Amygdala (tissue), 56 donors: ENCODE results near the gene RALB.

Experiments
- DNase-seq, 56 donors: peaks; one replicate each; lab custom pipeline; 2025; lab: John Stamatoyannopoulos, UW

Gene RALB, protein sequence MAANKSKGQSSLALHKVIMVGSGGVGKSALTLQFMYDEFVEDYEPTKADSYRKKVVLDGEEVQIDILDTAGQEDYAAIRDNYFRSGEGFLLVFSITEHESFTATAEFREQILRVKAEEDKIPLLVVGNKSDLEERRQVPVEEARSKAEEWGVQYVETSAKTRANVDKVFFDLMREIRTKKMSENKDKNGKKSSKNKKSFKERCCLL

DNA sequence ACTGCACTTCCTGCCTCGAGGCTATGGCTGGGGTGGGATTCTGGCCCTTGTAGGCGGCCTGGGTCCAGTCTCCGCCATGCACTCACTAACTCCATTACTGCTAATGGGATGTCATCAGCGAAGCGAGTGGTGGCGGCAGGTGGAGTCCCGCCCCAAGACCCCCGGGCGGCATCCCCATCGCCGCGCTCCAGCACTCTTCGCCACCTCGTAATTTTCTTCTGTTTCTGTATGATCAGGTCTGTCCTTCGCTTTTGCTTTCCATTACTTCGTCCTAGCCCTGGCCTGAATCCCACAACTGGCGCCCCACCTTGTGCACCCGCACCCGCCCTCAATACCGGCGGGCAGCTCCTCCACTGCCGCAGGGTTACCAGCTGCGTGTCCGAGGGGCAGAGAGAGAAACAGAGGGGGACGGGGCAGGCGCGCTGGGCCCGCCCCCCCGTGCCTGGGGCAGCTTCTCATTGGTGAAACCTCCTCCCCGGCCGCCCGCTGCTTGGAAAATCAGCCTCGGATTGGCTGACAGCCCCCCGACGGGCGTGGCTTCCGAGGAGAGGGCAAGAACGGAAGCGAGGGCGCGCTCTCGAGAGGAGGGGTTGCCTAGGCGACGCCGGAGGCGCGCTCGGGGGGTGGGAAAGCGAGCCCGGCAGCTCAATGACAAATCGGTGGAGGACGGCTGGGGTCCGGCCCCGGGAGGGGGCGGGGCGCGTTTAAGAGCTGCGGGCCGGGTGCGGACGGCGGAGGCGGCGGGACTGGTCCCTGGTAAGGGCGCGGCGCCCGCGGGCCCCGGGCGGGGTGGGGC, at the start of gene RALB:
Gene RALB (plus strand): TSS at position 628 of the 796 bp plus-strand sequence. CDS start 25,813 bp downstream, outside the sequence.
- DNase-seq = peak; percentile 86 to 99 (median 98)

DNA sequence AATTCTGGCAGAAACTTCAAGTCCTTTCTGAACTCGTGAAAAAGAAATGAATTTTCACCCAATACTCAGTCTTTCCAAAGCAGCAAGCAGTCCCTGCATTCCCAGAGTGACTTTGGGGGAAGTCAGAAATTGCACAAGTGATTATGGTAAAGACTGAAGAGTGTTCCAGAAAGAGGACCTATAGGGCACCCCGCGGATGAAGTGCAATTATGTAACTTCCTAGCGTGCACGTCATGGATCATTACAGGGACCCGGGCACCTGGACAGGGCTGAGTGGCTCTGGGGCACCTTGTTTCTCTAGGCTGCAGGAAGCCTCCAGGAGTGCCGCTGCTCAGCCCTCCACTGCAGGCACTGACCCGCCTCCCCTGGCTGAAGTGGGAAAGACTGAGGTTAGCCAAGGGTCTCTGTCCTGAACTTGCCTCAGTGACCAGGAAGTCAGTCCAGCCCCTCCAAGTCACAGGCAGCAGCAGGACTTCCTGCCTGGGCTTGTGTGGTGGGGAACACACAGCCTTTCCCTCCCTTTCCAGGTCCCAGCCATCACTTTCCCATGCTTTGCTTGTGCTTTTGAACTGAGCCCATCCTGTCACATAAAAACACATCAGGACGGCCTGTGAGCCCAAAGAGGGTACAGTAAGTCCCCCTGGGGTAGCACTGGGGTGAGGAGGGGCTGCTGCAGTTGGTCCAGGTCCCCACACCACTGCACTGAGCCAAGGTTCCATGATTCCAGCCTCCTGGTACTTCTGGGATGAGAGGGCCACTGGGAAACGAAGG, 49.2 kb upstream of the RALB start:
- no peak for DNase-seq

GRCh38 chr2:120204022-120204405, 48.6 kb upstream of the RALB start:
- no peak for DNase-seq

GRCh38 chr2:120204417-120204816, 48.2 kb upstream of the RALB start:
- no peak for DNase-seq

DNA sequence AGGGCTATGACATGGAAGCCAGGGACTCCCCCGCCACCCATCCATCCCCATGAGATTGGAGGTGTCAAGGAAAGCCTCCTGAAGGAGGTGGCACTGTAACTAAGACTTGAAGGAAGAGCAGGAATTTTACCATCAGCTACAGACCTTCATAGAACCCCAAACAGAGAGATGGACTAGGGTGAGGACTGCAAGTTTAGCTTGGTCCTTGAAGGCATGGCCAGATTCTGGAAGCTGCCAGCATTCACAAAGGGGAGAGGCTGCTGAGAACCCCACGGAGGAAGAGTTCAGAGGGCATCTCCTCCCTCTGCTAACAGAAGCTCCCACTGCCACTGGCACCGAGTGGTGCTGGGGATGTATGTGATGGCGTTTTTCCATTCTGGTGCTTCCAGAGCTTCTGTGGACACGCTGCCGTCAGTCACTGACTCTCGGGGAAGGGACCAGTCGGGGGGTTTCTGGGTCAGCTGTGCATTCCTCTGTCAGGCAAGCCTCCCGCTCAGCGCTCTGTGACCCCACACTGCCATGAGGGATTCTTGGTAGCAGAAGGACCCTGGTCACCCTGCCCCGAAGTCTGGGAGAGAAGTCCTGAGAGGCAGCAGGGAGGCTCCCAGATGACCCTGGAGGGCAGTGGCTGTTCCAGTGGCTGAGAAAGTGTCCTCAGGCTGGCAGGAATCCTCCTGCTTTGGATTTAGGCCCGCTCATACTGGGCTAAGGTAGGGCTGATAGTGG, 47.5 kb upstream of the RALB start:
- DNase-seq = no peak

GRCh38 chr2:120206022-120206581, 46.5 kb upstream of the RALB start:
- peak in 1 of 56 donors; percentile 6 for DNase-seq

DNA sequence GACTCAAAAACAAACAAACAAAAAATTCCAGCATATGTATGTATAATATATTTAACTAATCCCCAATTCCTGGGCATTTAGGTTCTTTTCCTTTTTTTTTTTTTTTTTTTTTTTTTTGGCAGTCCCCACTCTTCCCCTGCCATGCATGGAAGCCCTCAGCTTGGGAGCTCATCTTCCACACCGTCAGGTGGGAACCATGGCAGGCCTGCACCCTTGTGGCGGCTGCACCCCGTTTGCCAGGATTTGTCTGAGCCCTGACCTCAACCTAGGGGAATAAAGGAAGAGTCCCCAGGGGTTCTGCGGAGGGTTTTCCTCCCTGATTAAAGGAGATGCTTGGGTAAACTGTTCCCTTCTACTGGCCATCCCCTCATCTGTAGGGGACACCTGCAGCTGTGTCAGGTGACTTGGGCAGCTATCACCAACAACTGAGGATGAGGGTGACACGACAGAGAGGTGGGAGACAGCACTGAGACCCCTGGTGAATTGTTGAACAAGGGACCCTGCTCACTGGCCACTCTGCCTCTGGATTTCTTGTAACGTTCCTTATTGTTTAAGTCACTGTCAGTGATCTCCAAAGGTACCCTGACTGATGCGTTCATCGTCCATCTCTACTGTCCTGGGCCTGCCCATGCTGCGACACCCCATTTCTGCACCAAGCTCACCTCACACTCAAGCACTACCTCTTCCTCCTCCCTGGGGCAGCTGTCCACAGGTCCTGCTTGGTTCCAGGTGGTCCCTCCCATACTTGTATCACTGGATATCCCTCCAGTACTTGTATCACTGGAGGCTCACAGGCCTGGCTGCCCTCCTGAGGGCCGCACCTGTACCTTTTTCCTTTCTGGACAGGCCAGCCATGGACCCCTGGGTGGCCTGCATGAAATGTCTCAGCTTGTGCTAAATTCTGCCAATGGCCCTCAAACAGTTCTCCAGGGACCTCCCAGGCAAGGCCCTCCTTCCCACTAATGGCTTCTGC, 44.0 kb upstream of the RALB start:
- no peak for DNase-seq

- DNase-seq = no peak
Observed at GRCh38 chr2:120209427-120210269, 43.0 kb upstream of the RALB start.

DNA sequence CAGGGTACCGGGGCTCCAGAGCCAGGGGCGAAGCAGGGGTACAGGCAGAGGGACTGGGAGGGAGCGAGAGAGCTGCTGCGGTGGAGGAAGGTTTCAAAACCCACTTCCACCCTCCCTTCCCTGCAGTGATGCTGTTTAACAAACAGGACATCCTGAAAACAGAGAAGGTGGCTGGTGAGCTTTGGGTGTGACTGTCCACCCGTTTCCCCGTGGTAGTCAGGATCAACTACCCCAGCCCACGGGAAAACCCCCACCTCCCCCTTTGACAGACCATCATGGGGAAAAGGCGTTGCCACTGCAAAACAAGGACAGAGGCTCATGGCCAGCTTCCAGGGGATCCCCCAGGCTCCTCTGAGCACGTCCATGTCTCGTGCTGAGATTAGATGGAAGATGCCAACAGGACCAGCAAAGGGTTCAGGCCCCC, 42.4 kb upstream of the RALB start:
- no peak for DNase-seq

DNA sequence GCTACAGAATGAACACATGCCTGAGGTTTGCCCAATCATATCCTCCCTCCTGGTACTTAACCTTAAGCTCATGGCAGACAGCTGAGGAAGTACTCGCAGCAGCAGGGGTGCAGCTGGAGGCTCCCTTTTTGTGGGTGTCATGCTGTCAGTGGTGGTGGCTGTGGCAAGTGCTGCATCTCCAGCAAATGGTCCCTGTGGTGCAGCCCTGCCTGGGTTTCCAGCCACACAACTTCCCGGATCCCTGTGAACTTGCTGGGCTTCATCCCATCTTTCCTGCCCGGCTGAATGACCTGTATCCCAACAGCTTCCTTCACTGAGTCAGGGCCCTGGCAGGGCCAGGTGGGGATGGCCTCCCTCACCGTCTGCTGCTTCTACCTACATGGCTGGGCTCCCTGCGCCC, 34.5 kb upstream of the RALB start:
- no peak for DNase-seq

DNA sequence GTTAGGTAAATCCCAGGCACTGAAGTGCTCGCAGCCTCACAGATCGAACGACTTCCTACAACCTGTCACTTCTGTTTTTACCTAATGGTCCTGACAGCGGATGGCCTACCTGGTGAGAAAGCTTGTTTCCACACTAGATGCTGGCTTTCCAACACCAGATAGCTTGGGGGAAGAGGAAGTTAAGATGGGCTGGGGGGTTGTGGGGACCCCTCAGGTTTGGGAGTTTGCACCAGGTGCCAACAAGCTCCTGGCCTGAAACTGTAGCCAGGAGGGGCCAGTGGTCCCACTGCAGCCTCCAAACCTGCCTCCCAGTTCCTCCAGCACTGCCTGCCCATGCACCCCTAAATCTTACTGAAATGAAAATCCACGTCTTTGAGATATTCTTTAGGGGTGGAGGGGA, 33.4 kb upstream of the RALB start:
- no peak for DNase-seq

- no peak for DNase-seq
Observed at GRCh38 chr2:120219766-120220165, 32.9 kb upstream of the RALB start.

DNA sequence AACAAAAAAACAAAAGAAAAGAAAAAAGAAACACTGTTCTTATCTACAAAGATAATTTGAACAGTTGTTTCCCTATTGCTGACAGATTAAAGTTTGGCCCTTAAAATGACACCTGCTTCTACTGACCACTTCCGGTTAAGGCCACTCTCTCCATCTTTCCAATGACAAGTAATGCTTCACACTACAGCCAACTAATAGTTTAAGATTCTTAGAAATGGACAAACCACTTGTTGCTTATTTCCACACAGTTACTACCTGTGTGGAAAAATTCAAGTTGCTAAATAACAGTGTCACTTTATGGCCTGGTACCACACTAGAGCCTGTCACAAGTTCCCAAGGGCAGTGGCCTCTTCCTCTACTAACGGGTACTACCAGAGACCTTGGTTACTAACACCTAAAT, 31.9 kb upstream of the RALB start:
- DNase-seq = no peak

DNA sequence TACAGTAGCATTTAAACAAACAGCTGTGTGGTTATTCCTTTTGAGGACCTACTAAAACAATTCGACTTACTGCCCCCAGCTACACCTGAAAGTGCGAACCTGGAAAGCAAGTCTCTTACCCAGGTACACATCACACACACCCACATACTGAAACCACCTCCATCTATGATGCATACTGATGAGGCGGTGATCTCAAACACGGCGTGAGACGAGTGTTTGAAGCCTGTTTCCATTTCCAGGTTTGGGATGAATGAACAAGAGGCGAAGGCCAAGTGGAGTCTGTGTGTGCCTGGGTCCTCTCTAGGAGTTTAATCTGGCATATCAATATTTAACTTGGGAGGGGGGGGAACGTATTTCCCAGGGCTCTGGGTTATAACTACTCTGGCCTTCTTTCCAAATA, 31.0 kb upstream of the RALB start:
- no peak for DNase-seq

- peak in 2 of 56 donors; percentile 21 to 39 for DNase-seq
Observed at GRCh38 chr2:120222186-120223033, 30.2 kb upstream of the RALB start.

DNA sequence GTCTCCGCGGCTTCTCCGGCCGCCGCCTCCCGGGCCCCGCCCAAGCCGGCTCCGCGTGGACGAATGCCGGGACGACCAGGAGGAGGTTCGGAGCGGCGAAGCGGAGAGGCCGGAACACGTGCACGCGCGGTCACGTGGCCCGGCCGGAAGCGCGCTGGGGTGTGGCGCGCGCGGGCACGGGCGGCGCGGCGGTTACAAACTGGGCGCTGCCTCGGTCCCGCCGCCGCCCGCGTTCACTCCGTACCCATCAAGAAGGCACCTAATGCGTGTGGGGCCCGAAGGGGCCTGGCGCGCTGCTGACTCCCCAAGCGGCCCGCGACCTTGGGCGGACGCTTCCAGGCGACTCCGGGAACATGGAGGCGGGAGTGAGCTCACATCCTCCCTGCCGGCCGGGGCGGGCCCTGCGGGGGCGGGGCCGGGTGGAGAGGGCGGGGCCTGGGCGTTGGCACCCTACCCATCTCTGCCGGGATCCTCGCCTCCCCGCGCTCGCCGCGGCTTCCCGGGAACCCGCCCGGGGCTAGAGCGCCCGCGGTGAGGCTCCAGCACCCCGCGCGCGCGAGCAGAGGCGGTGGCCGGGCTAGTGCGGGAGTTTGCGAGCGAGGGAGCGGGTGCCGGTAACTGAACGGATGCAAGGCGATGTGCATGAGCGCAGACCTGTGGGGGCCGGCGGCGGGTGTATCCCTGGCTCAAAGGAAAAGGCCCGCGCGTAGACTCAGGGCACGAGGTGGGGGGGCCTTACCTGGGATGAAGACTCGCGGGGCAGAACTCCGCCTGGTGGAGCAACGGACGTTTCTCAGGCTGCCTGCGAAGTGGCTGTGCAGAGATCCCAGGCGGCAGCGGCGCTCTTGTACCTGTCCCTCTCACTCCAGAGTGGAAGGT, 29.4 kb upstream of the RALB start, which contains the start of gene TMEM185B:
Gene TMEM185B (minus strand): TSS at position 367 of the 879 bp plus-strand sequence. CDS start 424 bp downstream, outside the sequence.
- peak; percentile 36 to 91 (median 79) for DNase-seq
